Stimulated activated CD4-positive, alpha-beta T cell treated with anti-CD3 and anti-CD28 coated beads, TNF-alpha, amount 100 ng/mL, for 1 hour (primary cell): ENCODE results near the gene IGFL3.

Experiments used
- DNase-seq, 3 donors: peaks; one replicate each; pipeline ENCODE4 v3.0.0-alpha.2; 2020; ENCODE audit warnings: low read depth in 3 of 3, low spot score in 1 of 3

The IGFL3 gene

GRCh38 chr19:46076951-46077814 is 47.3 kb downstream of the IGFL3 start:
- no peak for DNase-seq

GRCh38 chr19:46076031-46076880 is 48.2 kb downstream of the IGFL3 start:
- no peak for DNase-seq

- no peak for DNase-seq
Measured at GRCh38 chr19:46073268-46073922, 51.1 kb downstream of the IGFL3 start.
